CD4-positive, alpha-beta T cell treated with Interleukin-2 at 100 ng/mL for 4 hours (primary cell): ENCODE results near the gene HPD.
"Not testable (repeated sequence)": the region's sequence is repeated elsewhere in the genome, so short reads cannot be mapped to it uniquely, and the experiment has no call there.

Source experiments
- DNase-seq: peaks from one replicate; pipeline ENCODE4 v3.0.0-alpha.2; 2020; ENCODE audit warnings: low spot score

Gene HPD

DNA sequence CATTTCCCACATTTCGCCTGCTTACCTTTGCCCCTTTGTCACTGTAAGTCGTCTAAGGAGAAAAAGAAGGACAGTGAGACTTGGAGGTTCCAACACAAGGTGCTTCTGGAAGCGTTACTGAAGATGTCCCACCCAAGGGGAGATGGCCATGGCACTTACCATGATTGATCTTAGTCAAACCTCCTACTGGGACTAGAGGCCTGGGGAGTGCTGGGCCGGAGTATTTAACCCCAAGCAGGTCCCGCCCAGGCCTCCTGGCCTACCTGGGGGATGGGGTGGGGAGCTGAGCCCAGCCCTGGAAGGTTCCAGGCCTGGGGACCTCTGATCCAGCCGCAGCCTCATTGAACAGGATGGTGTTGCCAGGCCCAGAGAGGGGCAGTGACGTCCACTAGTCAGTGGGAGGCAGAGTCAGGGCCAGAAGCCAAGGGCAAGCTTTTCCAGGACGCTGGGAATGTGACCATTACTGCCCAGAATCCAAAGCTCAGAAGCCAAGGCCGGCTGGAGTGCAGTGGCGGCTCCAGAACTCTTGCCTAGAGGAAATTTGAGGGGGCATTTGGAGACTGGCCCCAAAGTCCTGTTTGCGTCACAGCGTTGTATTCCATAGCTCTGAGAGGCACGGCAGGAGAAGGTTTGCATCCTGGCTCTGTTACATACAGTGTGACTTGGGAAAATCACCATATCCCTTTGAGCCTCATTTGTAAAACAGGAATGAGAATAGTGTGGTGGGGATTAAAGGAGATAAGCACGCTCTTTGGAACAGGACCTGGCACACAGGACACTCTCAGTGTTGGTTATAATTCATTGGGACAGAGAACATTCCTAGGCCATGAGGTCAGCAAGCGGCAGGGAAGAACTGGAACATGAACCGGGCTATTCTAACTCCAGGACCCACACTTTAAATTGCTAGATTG lies at the start of gene HPD:
TSS of gene HPD (minus strand) at position 198 of the 911 bp plus-strand sequence. CDS start at position 162, 36 bp downstream.
- DNase-seq, result no peak

DNA sequence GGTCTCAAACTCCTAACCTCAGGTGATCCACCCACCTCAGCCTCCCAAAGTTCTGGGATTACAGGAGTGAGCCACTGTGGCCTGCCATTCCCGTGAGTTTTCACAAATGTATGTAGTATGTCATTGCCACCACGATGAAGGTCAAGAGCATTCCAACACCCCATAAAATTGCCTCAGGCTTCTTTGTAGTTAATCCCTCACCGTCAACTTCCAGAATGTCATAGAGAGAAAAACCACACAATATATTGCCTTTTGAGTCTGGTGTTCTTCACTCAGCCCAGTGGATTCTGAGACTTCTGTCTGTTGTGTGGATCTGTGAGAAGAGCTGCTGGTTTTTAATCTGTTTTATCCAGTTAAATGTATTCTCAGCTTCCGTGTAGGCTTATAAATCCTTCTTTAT lies 47.1 kb upstream of the HPD start:
- DNase-seq, result no peak

DNA sequence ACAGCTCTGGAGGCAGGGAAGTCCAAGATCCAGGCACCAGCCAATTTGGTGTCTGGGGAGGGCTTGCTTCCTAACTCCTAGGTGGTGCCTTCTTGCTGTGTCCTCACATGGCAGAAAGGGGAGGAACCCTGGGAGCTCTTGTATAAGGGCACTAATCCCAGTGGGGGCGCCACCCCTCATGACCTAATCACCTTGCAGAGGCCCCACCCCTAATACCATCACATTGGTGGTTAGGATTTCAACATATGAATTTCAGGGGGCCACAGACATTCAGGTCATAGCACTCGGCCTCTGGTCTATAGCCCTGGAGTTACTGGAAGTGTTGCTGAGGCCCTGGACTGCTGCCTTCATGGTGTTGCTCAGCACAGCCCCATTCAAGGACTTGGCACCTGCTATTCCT lies 44.5 kb upstream of the HPD start:
- DNase-seq, result no peak

DNA sequence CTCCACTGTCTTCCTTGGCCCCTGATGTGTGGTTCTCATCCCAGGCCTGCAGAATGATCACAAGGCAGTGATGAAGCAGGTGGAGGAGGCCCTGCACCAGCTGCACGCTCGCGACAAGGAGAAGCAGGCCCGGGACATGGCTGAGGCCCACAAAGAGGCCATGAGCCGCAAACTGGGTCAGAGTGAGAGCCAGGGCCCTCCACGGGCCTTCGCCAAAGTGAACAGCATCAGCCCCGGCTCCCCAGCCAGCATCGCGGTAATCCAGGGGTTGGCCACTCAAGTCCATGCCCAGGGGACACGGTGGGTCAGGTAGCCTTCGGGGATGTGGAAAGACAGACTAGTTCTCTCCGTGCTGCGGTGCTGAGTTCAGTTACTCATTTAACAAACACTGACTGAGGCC lies 40.9 kb upstream of the HPD start:
- DNase-seq, result no peak

DNA sequence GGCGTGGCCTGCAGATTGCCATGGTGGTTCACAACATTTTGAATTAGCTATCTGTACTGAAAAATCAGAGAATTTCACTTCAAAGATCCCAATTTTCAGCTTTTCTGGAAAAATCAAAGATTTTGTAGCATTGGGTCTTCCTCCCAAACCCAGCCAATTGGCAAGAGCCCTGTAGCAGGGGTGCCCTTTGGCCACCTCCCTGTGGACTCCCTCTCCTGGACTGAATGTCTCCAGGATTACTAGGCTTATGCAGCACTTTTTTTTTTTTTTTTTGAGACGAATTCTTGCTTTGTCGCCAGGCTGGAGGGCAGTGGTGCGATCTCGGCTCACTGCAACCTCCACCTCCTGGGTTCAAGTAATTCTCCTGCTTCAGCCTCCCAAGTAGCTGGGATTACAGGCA lies 39.6 kb upstream of the HPD start:
- DNase-seq, result no peak

DNA sequence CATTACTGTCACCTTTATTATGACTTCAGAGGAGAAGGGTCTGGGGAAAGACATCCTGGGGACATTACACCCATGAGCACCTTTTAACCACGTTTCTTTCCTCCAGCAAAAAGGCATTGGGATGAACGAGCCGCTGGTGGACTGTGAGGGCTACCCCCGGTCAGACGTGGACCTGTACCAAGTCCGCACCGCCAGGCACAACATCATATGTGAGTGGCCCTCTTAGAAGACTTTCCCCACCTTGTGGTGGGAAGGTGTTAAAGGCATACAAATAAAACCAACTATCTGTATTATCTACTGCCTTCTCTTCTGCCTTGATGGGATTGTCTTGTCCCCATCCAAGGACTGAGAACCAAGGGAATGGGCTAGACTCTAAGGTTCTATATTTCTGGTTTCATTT lies 36.0 kb upstream of the HPD start:
- no peak for DNase-seq

DNA sequence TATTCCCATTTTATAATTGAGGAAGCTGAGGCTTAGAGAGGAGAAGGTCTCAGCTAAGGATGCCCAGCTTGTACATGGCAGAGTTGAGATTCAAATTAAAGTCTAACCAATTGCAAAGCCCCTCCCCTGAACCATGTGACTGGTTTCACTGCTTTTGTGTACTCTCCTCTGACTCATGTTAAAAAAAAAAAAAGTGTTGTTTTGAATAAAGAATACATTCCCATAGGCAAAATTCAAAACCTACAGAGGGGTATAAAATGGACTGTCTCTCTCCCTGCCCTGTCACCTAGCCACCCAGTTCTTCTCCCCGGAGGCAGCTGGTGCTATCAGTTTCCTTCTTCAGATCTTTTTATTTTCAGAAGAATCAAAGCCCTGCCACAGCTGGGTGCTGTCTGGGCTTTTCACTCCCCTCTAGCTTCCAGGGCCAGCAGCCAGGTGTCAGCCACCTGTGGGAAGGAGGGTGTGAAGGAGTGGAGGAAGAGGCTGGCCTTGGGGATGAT lies 35.4 kb upstream of the HPD start:
- peak; percentile 26 for DNase-seq

DNA sequence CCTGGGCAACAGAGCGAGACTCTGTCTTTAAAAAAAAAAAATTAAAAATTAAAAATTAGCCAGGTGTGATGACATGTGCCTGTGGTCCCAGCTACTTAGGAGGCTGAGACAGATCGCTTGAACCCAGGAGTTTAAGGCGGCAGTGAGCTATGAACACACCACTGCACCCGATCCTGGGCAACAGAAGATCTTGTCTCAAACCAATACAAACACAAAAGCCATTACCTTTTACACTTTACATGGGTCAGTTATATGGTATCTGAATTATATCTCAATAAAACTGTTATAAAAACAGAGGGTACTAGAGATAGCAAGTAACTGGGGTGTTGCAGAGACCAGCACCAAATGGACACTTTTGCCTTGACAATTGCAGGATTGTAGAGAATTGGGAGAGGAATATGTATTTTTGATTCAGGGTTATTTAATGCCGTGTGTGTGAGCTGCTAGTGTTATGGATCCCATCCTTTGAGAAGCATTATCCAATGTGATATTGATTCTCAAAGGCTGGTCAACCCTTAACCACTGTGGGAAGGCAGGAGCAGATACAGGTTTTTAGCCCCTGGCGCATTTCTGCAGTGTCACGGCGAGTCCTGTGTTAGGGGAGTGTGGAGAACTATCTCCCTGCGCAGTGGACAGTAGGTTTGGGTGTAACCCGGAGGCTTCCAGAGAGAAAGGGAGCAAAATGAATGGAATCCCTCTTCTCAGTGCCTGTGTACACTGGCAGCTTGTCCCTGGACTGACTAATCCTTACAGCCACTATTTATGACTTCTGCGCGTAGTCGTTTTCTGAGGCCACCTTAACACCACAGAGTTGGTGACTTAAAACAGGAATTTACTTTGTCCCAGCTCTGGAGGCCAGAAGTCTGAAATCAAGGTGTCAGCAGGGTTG lies 34.3 kb upstream of the HPD start:
- DNase-seq, result no peak

DNA sequence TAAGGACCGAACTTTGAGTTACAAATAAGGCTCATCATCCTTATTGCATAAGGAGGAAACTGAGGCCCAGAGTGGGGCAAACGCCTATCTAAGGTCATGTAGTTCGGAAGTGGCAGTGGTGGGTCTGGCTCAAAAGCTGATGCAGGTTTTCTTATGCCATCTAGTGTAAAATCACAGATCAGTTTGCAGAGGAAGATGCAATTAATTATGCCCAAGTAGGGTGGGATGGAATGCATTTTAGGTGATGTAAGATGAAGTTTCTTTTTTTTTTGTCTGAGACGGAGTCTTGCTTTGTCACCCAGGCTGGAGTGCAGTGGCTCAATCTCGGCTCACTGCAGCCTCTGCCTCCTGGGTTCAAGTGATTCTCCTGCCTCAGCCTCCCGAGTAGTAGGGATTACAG lies 31.0 kb upstream of the HPD start:
- not testable (repeated sequence) for DNase-seq

DNA sequence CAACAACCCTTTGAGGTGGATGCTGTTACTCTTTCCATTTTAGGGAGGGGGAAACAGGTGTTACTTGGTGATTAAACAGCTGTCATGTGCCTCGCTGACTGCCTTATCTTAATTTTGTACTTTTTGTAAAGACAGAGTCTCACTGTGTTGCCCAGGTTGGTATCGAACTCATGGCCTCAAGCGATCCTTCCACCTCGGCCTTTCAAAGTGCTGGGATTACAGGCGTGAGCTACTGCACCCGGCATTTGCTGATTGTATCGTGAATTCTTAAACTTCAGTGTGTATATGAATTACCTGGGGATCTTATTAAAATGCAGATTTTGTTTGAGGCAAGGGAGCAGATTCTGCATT lies 30.6 kb upstream of the HPD start:
- DNase-seq, result no peak

DNA sequence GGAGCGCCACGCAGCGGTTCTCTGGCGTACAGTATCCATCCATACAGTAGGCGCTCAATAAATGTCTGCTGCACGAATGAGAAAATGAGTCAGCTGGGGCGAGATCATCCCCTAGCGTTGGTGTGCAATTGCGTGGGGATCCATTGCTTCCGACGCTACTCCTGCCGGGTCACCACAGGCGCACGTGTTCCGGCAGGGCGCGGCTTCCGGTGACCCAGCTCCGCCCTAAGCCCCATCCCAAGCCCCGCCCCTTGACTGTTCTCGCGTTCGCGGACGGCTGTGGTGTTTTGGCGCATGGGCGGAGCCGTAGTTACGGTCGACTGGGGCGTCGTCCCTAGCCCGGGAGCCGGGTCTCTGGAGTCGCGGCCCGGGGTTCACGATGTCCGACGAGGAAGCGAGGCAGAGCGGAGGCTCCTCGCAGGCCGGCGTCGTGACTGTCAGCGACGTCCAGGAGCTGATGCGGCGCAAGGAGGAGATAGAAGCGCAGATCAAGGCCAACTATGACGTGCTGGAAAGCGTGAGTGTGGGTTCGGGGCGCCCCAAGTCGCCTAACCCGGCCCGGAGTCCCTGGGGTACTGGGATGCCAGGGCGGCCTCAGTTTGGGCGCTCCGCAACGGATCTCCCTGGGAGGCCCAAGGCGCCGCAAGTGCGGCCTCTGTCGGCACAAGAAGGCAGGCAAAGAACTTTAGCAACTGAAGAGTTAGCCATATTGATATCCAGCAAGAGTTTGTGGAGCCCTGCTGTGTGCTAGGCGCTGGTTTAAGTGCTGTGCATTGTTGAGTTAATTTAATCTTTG lies 30.0 kb upstream of the HPD start, which contains the start of gene PSMD9:
TSS of gene PSMD9 (plus strand) at position 313 of the 796 bp plus-strand sequence. CDS start at position 380, 67 bp downstream.
- DNase-seq, result peak; percentile 98

DNA sequence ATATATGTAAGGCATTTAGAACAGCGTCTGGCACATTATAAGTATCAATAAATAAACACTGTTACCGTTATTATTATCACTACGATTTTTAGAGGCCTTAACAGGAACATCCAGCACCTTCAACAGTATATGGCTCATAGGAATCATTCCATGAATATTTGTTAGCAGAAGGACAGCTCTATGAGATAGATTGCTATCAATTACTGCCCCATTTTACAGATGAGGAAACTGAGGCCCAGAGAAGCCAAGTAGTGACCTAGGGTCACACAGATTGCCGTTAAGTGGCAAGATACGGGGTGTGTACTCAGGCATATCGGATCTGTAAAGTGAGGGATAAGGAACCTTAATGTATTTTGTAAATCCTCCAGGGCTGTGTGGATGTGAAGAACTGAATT lies 29.4 kb upstream of the HPD start:
- no peak for DNase-seq

DNA sequence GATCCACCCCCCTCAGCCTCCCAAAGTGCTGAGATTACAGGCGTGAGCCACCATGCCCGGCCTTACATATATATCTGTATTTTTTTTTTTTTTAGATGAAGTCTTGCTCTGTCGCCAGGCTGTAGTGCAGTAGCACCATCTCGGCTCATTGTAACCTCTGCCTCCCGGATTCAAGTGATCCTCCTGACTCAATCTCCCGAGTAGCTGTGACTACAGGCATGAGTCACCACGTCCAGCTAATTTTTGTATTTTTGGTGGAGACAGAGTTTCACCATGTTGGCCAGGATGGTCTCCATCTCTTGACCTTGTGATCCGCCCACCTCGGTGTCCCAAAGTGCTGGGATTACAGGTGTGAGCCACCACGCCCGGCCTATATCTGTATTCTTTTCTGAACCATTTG lies 26.5 kb upstream of the HPD start:
- DNase-seq, result not testable (repeated sequence)

DNA sequence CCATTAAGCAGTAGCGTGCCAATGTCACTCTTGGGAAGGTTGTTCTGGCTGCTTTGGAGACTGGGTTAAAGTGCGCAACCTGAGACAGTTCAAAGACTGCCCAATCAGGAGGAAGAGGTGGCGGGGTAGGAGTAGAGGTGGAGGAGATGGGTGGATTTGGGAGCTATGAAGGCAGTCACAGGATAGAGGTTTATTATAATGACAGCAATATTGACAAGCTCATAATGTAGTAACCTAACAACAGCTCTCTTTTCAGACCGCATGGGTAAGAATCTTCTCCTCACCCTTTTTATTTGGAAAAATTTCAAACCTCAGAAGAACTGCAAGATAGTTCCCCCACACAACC lies 24.6 kb upstream of the HPD start:
- no peak for DNase-seq

DNA sequence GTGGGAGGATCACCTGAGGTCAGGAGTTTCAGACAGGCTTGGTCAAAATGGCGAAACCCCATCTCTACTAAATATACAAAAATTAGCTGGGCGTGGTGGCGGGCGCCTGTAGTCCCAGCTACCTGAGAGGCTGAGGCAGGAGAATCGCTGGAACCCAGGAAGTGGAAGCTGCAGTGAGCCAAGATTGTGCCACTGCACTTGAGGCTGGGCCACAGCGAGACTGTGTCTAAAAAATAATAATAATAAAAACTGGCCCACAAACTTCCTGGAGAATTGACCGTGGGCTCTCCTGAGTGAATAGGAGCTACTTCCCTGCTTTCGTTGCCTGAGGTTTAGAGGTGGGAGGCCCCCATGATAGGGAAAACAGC lies 17.4 kb upstream of the HPD start:
- DNase-seq, result not testable (repeated sequence)

DNA sequence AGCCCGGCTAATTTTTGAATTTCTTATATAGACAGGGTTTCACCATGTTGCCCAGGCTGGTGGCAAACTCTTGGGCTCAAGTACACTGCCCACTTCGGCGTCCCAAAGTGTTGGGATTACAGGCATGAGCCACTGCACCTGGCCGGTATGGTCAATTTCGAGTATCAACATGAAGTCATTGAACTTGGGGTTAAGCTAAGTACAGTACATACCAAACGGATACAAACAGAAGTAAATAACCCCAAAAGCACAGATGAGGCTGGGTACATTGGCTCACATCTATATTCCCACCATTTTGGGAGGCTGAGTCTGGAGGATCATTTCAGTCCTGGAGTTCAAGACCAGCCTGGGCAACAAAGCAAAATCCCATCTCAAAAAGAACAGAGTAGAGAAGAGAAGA lies 16.9 kb upstream of the HPD start:
- DNase-seq, result no peak

DNA sequence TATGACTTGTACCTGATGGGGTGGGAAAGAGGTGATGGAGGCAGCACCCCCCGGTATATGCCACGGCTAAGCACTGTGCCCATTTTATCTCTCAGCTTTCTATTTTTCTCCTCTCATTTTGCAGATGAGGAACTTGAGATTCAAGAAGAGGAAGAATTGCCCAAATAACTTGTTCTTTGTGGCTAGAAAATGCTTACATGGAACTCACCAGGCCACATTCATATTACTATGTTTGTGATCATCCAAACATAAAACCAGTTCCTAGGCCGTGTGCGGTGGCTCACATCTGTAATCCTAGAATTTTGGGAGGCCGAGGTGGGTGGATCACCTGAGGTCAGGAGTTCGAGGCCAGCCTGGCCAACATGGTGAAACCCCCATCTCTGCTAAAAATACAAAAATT lies 15.4 kb upstream of the HPD start:
- no peak for DNase-seq

DNA sequence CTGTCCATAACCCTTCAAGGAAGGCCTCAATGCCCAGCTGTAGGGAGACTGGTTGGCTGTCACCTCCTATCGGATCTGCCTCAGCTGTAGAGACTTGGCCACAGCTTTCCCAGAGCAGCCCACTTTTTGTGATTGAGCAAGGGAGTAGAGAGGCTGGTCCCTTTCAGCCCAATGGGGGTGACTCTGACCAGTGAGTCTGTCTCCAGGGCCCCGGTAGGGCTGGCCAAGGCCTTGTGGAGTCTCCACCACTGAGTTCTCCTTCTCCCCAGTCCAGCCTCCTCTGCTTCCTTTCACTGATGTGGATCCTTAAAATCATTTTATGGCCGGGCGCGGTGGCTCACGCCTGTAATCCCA lies 14.5 kb upstream of the HPD start:
- no peak for DNase-seq

DNA sequence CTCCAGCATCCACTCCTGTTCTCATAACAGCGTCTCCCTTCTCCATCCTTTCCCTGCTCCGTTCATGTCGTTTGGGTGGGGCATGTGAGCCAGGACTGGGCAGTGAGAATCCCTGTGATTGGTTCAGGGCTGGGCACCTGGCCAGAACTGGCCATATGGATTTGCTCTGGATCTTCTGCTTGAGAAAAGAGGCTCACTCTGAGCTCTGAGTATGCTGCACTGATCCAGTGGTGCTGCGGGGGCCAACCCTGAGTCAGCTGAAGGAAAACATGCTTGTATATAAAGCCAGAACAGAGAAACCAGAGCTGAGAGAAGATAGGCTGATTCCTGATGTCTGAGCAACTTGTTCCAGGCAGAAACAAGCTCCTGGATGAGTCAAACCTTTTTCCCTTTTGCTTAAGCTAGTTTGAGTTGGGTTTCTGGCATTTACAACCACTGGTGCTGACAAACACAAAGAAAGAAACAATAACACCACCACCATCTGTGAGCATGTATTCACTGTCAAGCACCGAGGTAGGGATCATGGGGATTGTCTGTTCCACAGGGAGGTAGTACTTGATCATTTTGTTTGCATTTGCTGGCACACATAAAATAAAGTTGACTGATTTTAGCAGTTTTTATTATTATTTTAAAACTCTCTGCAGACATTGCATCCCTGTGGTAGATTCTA lies 14.0 kb upstream of the HPD start:
- DNase-seq, result no peak

DNA sequence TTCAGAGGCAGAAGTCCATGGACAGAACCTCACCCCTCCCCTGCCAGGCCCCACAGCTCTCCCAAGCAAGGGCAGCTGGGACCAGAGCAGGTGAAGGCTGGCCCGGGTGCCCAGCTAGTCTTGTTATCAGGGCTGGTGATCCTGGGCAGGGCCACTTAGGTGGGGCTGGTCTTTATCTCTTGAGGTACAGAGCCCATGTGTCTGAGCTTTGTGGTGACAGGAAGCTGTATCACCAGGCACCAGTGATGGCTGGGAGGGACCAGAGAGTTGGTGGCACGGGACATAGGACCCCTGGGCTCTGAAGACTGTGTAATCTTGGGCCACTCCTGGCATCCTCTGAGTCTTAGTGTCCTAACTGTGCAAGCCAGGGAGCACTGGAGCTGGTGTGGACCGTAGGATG lies 12.8 kb upstream of the HPD start:
- DNase-seq, result no peak

DNA sequence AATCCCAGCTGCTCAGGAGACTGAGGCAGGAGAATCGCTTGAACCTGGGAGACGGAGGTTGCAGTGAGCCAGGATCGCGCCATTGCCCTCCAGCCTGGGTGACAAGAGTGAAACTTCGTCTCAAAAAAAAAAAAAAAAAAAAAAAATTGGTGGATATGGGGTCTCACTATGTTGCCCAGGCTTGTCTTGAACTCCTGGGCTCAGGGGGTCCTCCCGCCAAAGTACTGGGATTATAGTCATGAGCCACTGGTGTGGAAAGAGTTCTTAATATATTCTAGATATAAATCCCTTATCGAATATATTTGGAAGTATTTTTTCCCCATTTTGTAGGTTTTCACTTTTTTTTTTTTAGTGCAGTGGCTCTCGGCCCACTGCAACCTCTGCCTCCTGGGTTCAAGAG lies 10.6 kb upstream of the HPD start:
- not testable (repeated sequence) for DNase-seq

DNA sequence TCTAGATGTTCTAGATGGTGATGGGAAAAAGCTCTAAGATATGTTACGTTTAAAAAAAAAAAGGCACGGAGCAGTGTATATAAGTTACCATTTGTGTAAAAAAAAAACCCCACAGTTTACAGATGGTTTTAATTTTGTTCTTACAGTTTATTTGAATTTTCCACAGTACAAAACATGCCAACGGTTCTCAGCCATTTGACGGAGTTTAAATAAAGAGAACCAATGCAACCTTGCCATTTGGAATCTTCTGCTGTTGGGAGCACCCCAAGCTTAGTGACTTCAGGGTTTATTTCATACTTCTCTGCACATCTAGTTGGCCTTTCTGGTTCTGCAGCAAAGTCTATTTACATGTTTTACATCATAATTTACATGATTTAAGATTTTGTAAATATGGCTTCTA lies 7.7 kb upstream of the HPD start:
- no peak for DNase-seq
